ENCODE data around the gene CNTN5. TPM values are rescaled to one million over a fixed set of nuclear protein-coding genes. Genes with fewer than 3 reads are reported as not detected.

CNTN5 gene
- total and polyA plus RNA-seq, 7 donors: under 0.01 to 0.46 TPM; not detected in 5

DNA sequence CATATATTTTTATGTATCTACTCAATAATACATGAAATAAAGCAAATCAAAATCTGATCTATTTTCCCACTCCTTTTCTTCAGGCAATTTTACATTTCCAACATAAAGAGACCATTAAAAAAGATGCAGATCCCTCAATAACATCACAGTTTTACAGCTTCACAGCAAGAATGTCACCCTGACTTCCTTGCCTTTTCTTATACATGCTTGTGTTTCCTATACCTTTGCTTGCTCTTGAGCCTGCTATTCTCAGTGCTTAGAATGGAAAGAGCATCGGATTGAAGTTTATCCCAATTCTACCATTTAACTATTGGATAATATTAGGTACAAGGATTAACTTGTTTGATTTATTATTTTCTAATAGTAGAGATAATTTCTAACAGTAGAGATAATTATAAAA, 176.7 kb downstream of the CNTN5 start:
- no peak for DNase-seq
- Histone ChIP-seq H3K36me3 (ENCODE audit: insufficient read depth in 1 of 2, low read depth in 1 of 2) (no peaks in the 10 kb centered on the region), H3K27ac (no peak overlapping the region), H3K4me3 (no peak overlapping the region), H3K4me1 (no peaks in the 10 kb centered on the region), H3K9me3 (no peaks in the 10 kb centered on the region), H3K27me3 (ENCODE audit: insufficient read depth in 3 of 3, low read length in 2 of 3) (no peaks in the 10 kb centered on the region)
- intact Hi-C loops (cut with DNase I): no loop called here
- TF ChIP-seq, protein P1, sequence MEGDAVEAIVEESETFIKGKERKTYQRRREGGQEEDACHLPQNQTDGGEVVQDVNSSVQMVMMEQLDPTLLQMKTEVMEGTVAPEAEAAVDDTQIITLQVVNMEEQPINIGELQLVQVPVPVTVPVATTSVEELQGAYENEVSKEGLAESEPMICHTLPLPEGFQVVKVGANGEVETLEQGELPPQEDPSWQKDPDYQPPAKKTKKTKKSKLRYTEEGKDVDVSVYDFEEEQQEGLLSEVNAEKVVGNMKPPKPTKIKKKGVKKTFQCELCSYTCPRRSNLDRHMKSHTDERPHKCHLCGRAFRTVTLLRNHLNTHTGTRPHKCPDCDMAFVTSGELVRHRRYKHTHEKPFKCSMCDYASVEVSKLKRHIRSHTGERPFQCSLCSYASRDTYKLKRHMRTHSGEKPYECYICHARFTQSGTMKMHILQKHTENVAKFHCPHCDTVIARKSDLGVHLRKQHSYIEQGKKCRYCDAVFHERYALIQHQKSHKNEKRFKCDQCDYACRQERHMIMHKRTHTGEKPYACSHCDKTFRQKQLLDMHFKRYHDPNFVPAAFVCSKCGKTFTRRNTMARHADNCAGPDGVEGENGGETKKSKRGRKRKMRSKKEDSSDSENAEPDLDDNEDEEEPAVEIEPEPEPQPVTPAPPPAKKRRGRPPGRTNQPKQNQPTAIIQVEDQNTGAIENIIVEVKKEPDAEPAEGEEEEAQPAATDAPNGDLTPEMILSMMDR (IDR thresholded peaks at IDR 0.05): no peak
- ATAC-seq: no peak
- 65 to 86% (median 74%) methylated on average over 1 of the region's 1 CpG for WGBS, 3 donors

DNA sequence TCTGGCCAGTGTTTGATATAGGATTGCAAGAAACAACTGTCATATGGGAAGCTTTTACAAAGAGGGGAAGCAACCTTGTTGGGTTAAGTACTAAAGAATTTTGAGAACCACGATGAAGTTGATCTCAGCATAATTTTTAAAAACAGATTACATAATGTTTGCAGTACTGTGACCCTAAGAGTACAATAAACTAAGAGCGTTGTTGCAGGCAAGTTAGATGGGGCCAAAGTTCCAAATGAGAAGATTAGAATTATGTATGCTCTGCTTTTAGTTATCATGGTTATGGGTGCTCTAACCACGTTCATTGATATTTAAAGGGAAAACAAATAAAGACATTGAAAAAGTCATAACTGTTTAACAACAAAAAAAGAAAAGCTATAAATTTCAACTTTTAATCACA, 177.5 kb downstream of the CNTN5 start:
- no peak for DNase-seq
- Histone ChIP-seq H3K9me3 (no peaks in the 10 kb centered on the region), H3K27ac (no peak overlapping the region), H3K36me3 (ENCODE audit: insufficient read depth in 1 of 2, low read depth in 1 of 2) (no peaks in the 10 kb centered on the region), H3K4me1 (no peaks in the 10 kb centered on the region), H3K4me3 (no peak overlapping the region), H3K27me3 (ENCODE audit: insufficient read depth in 3 of 3, low read length in 2 of 3) (no peaks in the 10 kb centered on the region)
- TF ChIP-seq, protein P1 (IDR thresholded peaks at IDR 0.05): no peak
- WGBS, 3 donors: 34 to 53% (median 38%) methylated on average over 3 of the region's 3 CpGs
- no peak for ATAC-seq
- intact Hi-C loops (cut with DNase I): no loop called here

DNA sequence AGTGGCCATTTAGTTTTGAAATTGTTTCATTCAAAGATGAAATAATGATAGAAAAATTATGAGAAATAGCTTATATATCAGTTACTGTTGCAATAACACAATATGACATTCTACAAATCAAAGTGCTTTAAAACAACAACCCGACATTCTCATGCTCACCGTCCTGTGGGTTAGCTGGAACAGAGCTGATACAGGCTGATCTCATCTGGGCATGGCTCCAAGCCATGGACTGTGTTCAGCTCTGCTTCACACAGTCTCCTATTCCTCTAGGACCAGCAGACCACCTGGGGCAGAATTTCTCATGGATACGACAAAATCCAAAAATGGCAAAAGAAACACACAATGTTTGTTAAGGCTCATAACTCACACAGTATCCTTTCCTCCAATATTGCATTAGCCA, 178.6 kb downstream of the CNTN5 start:
- Histone ChIP-seq H3K36me3 (ENCODE audit: insufficient read depth in 1 of 2, low read depth in 1 of 2) (no peaks in the 10 kb centered on the region), H3K27me3 (ENCODE audit: insufficient read depth in 3 of 3, low read length in 2 of 3) (no peaks in the 10 kb centered on the region), H3K27ac (no peak overlapping the region), H3K9me3 (no peaks in the 10 kb centered on the region), H3K4me1 (no peaks in the 10 kb centered on the region), H3K4me3 (no peak overlapping the region)
- TF ChIP-seq, protein P1 (IDR thresholded peaks at IDR 0.05): no peak
- WGBS, 3 donors: 15 to 19% (median 16%) methylated on average over 3 of the region's 3 CpGs
- intact Hi-C loops (cut with DNase I): no loop called here
- ATAC-seq: no peak
- peak in 1 of 2 donors; percentile 40 for DNase-seq

GRCh38 chr11:99200720-99201119, 180.0 kb downstream of the CNTN5 start:
- DNase-seq (no peak), ATAC-seq (no peak)
- WGBS, 3 donors: 73 to 85% (median 73%) methylated on average over 3 of the region's 3 CpGs
- Histone ChIP-seq H3K4me1 (no peaks in the 10 kb centered on the region), H3K4me3 (no peak overlapping the region), H3K9me3 (no peaks in the 10 kb centered on the region), H3K27ac (no peak overlapping the region), H3K27me3 (ENCODE audit: insufficient read depth in 3 of 3, low read length in 2 of 3) (no peaks in the 10 kb centered on the region), H3K36me3 (ENCODE audit: insufficient read depth in 1 of 2, low read depth in 1 of 2) (no peaks in the 10 kb centered on the region)
- intact Hi-C loops (cut with DNase I): no loop called here
- TF ChIP-seq, protein P1 (IDR thresholded peaks at IDR 0.05): no peak

DNA sequence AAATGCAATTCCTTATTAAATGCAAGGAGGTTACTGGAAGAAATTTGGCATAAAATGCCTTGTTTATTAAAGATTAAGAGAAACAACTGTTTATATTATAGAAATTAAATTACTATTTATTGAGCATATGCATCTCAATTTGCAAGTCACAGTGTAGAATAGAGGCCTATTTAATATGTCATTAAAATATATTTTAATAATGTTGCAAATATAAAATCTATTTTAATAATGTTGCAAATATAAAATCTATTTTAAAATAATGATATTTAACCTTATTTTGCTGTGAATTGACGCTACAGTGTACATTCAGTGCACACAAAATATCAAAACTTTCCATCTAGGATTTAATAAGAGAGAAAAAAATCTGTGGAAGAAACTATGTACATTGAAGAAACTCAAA, 188.1 kb downstream of the CNTN5 start:
- ATAC-seq (no peak), DNase-seq (no peak)
- H3K27me3 ChIP-seq (ENCODE audit: insufficient read depth in 3 of 3, low read length in 2 of 3): no peaks in the 10 kb centered on the region
- intact Hi-C loops (cut with DNase I): no loop called here
- 93 to 95% (median 93%) methylated on average over 1 of the region's 1 CpG for WGBS, 3 donors
- no peaks in the 10 kb centered on the region for H3K9me3 ChIP-seq
- no peaks in the 10 kb centered on the region for H3K4me1 ChIP-seq
- TF ChIP-seq, protein P1 (IDR thresholded peaks at IDR 0.05): no peak
- H3K27ac ChIP-seq: no peak overlapping the region
- H3K4me3 ChIP-seq: no peak overlapping the region
- H3K36me3 ChIP-seq (ENCODE audit: insufficient read depth in 1 of 2, low read depth in 1 of 2): no peaks in the 10 kb centered on the region

All from psoas muscle (tissue), 8 donors.